Measurements from ENCODE around the gene SCYL2.

The SCYL2 gene

DNA sequence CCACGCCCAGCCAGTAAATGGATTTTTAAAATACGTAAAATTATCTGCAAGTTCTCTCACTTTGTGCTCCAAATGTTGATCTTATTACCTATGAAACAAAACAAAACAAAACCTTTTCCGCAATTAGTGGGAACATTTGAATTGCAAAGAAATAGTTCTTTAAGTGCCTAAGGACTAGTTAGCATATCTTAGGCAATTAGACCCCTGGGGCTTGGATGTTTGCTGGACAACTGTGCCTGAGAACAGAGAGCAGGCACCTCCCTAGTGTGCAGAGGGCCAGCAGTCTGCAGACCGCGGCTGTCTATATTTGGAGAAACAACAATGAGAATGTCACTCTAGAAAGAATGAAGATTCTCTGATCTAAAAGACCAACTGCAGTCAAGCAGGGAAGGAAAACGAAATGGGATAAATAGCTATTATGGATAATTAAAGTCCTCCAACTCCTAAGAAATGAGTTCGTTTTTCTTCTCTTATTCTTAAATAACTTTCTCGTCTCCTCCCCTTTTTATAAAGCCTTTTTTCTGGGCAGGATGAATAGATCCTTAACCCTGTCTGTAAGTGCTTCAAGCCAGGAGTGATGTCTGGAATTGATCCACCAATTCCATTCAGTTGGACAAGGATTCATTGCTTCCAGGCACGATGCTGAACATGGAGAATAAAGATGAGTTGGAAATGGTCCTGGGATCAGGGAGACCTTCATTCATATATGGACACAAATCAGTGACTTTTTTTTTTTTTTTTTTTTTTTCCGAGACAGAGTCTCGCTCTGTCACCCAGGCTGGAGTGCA, 106.1 kb downstream of the SCYL2 start:
- no peak for DNase-seq (ENCODE audit: low read depth in 2 of 2)

DNA sequence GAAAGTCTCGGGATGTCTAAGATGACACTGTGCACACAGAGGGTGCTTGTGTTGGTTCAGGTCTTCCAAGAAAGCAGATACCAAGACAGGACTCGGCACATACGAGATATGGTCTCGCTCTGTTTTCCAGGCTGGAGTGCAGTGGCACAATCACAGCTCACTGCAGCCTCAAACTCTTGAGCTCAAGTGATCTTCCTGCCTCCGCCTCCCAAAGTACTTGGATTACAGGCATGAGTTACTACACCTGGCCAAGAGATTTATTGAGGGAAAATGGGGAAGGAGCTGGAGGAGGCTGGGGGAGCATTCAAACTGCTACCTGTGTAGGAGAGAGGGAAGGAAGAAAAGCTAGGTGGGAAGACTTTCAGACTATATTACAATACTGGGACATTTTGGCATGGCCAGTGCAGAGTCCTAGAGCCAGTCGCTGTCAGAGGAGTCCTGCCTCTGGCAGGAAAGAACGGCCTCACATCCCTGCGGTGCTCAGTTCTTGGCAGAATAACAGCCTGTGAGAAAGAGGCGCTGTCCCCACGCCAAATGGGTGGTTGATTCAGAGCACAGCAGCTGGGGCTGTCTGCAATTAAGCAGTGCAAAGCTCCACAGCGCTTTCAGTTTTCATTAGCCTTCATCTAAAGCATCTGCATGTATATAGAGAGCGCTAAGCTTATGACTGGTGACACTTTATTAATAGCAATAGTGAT, 108.2 kb downstream of the SCYL2 start:
- DNase-seq (ENCODE audit: low read depth in 2 of 2): no peak

GRCh38 chr12:100376161-100376560, 109.2 kb downstream of the SCYL2 start:
- no peak for DNase-seq (ENCODE audit: low read depth in 2 of 2)

DNA sequence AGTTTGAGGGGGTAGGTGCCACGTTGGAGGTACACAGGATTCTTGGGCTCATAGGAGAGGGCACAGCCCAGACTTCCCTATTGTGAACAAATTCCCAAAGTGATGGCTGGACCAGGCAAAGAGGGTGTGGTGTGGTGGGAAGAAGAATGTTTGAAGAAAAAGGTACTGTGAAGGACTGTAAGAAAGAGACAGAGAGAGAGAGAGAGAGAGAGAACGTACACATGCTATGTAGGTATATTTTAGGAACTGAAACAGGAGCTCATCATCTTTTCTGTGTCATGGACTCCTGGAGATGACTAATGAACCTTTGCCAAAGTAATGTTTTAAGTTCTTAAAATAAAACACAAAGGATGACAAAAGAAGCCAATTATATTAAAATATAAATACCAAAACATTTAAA, 114.4 kb downstream of the SCYL2 start:
- DNase-seq (ENCODE audit: low read depth in 2 of 2): no peak

DNA sequence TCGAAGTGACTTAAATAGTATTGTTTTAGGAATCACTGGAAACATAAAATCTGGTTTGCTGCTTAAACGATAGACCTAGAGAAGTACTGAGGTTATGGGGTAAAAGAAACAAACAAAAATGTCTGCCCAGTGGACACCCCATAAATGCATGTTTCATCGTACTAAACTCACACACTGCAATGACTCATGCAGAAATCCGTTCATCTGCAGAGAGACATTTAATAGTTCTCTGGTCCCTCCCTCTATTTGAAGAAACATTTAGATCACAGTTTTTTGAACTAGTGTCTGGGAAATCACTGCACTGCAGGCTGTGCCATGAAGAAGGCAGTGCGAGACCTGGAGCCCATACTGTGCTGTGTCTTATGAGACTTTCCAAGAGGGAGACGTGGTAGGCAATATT, 115.4 kb downstream of the SCYL2 start:
- DNase-seq (ENCODE audit: low read depth in 2 of 2): no peak

GRCh38 chr12:100383586-100384558, 116.9 kb downstream of the SCYL2 start:
- DNase-seq (ENCODE audit: low read depth in 2 of 2): no peak

GRCh38 chr12:100384559-100384935, 117.6 kb downstream of the SCYL2 start:
- DNase-seq (ENCODE audit: low read depth in 2 of 2): no peak

DNA sequence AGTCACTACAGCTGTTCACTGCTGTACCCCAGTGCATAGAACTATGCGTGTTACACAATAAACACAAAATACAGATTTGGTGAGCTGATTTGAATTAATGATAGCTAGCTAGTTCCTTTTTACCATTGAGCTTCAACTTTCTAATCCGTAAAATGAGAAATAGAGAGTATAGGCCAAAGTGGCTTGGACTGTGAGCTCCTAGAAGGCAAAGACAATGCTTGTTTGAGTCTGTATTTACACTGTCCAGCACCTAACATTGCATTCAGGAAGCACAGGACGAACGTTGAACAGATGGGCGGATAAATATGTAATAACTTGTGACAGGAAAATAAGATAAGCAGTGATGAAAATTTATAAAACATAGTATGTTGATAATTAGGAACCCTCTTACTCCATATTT, 121.4 kb downstream of the SCYL2 start:
- no peak for DNase-seq (ENCODE audit: low read depth in 2 of 2)

Data from stimulated activated CD8-positive, alpha-beta memory T cell treated with anti-CD3 and anti-CD28 coated beads, Interleukin-7, amount 100 ng/mL, for 4 hours (primary cell).